HFFc6 (cell line): ENCODE results near the gene FNDC3B. TPM values are rescaled to one million over a fixed set of nuclear protein-coding genes. Genes with fewer than 3 reads are reported as not detected.

ENCODE experiments used
- DNase-seq: peaks from one replicate; pipeline ENCODE4 v3.0.0-alpha.2; 2018
- H3K27ac Mint-ChIP-seq: 2 replicates; pipeline ENCODE4 v1.8.0; 2020; ENCODE audit warnings: mild to moderate bottlenecking, mixed read lengths
- H3K27me3 Mint-ChIP-seq: 2 replicates; pipeline ENCODE4 v1.8.0; 2021; ENCODE audit warnings: mild to moderate bottlenecking, moderate library complexity, mixed read lengths; ENCODE audit not compliant: insufficient read depth
- H3K36me3 Mint-ChIP-seq: 2 replicates; pipeline ENCODE4 v1.8.0; 2021; ENCODE audit warnings: low read depth, mixed read lengths
- H3K4me1 Mint-ChIP-seq: 2 replicates; pipeline ENCODE4 v1.8.0; 2020; ENCODE audit warnings: low read depth, mixed read lengths
- H3K4me3 Mint-ChIP-seq: 2 replicates; pipeline ENCODE4 v1.8.0; 2020; ENCODE audit warnings: mild to moderate bottlenecking, moderate library complexity, mixed read lengths
- H3K9me3 Mint-ChIP-seq: 2 replicates; pipeline ENCODE4 v1.8.0; 2020; ENCODE audit warnings: mild to moderate bottlenecking, mixed read lengths
- CTCF ChIP-seq: fragments of 200-600 bp; sonication (generic); IDR thresholded peaks from 2 replicates; pipeline ENCODE4 v1.5.0; 2021; ENCODE audit warnings: antibody characterized with exemption, mild to moderate bottlenecking
- total RNA-seq, 6 experiments: library from RNA; stranded (reverse); fragmentation: NEBNext Ultra II Directional; extraction: Animal tissue kit (Norgen Biotek cat#: 25700); gene quantifications; 2 replicates in 1 of 6; 3 replicates in 5 of 6; pipeline ENCODE4 v1.2.3, GENCODE V29; 2021

The FNDC3B gene
- total RNA-seq, 6 experiments from 2014 or later = 133 to 192 (median 155) TPM

GRCh38 chr3:172125053-172125452 is 85.7 kb downstream of the FNDC3B start:
- peaks cover 1% of the 10 kb centered on the region for H3K27me3 Mint-ChIP-seq
- peak overlapping the region; percentile 71 for H3K4me3 Mint-ChIP-seq
- H3K36me3 Mint-ChIP-seq = peaks cover 23% of the 10 kb centered on the region
- peaks cover 77% of the 10 kb centered on the region for H3K4me1 Mint-ChIP-seq
- TF ChIP-seq CTCF = peak; percentile 57
- peak overlapping the region; percentile 83 for H3K27ac Mint-ChIP-seq
- no peaks in the 10 kb centered on the region for H3K9me3 Mint-ChIP-seq
- DNase-seq = no peak

- TF ChIP-seq CTCF = no peak
- Mint-ChIP-seq H3K4me3 (peak overlapping the region; percentile 71), H3K9me3 (no peaks in the 10 kb centered on the region), H3K27ac (peak overlapping the region; percentile 83), H3K36me3 (peaks cover 24% of the 10 kb centered on the region), H3K4me1 (peaks cover 84% of the 10 kb centered on the region), H3K27me3 (peaks cover 1% of the 10 kb centered on the region)
- peak; percentile 73 for DNase-seq
Observed at GRCh38 chr3:172125963-172126457, 86.6 kb downstream of the FNDC3B start.

- Mint-ChIP-seq H3K27ac (peak overlapping the region; percentile 83), H3K4me1 (peaks cover 86% of the 10 kb centered on the region), H3K4me3 (peak overlapping the region; percentile 71), H3K36me3 (peaks cover 24% of the 10 kb centered on the region), H3K9me3 (no peaks in the 10 kb centered on the region), H3K27me3 (peaks cover 1% of the 10 kb centered on the region)
- TF ChIP-seq CTCF = no peak; the same call in 1 of the 2 replicates
- no peak for DNase-seq
Observed at GRCh38 chr3:172126741-172127140, 87.4 kb downstream of the FNDC3B start.

- peaks cover 24% of the 10 kb centered on the region for H3K36me3 Mint-ChIP-seq
- no peaks in the 10 kb centered on the region for H3K9me3 Mint-ChIP-seq
- no peak for DNase-seq
- peak overlapping the region; percentile 71; the same call in 1 of the 2 replicates for H3K4me3 Mint-ChIP-seq
- peaks cover 1% of the 10 kb centered on the region for H3K27me3 Mint-ChIP-seq
- no peak; the same call in 1 of the 2 replicates for TF ChIP-seq CTCF
- peak overlapping the region; percentile 83 for H3K27ac Mint-ChIP-seq
- H3K4me1 Mint-ChIP-seq = peaks cover 86% of the 10 kb centered on the region
Observed at GRCh38 chr3:172127141-172127540, 87.8 kb downstream of the FNDC3B start.

- Mint-ChIP-seq H3K9me3 (no peaks in the 10 kb centered on the region), H3K4me3 (no peak overlapping the region), H3K27ac (no peak overlapping the region), H3K27me3 (peaks cover 1% of the 10 kb centered on the region), H3K4me1 (peaks cover 83% of the 10 kb centered on the region), H3K36me3 (peaks cover 25% of the 10 kb centered on the region)
- no peak for TF ChIP-seq CTCF
- no peak for DNase-seq
Observed at GRCh38 chr3:172127929-172128580, 88.7 kb downstream of the FNDC3B start.
